ENCODE data around the gene INO80D.

The INO80D gene

GRCh38 chr2:206116278-206116677 lies 30.3 kb upstream of the INO80D start:
- Histone ChIP-seq H3K27me3 (ENCODE audit: insufficient read depth, low read length) (no peaks in the 10 kb centered on the region), H4K20me1 (ENCODE audit: insufficient read depth, low read length) (no peaks in the 10 kb centered on the region), H3K4me2 (ENCODE audit: low read length) (no peak overlapping the region), H3K4me3 (ENCODE audit: low read depth, low read length, poor library complexity, severe bottlenecking) (no peak overlapping the region), H3K9ac (ENCODE audit: low read length) (no peak overlapping the region), H2AFZ (ENCODE audit: low read length) (no peak overlapping the region), H3K4me1 (ENCODE audit: insufficient read depth, low read length, severe bottlenecking) (no peaks in the 10 kb centered on the region), H3F3A (ENCODE audit: insufficient read depth, low read length) (no peaks in the 10 kb centered on the region), H3K79me2 (ENCODE audit: insufficient read depth, low read length) (no peaks in the 10 kb centered on the region), H3K27ac (ENCODE audit: low read depth, low read length, poor library complexity, severe bottlenecking) (no peak overlapping the region), H3K9me2 (ENCODE audit: low read depth, low read length) (no peaks in the 10 kb centered on the region), H3K36me3 (ENCODE audit: insufficient read depth, low read length) (peaks cover 16% of the 10 kb centered on the region), H3K9me3 (ENCODE audit: low read length) (no peaks in the 10 kb centered on the region)
- TF ChIP-seq CTCF (IDR thresholded peaks at IDR 0.05; ENCODE audit: low read length) (no peak), EZH2 (IDR thresholded peaks at IDR 0.05; ENCODE audit: borderline replicate concordance, low read length) (no peak)

GRCh38 chr2:206115026-206115578 lies 29.1 kb upstream of the INO80D start:
- H3F3A ChIP-seq (ENCODE audit: insufficient read depth, low read length): no peaks in the 10 kb centered on the region
- H3K27me3 ChIP-seq (ENCODE audit: insufficient read depth, low read length): no peaks in the 10 kb centered on the region
- peaks cover 5% of the 10 kb centered on the region for H3K36me3 ChIP-seq (ENCODE audit: insufficient read depth, low read length)
- no peak overlapping the region for H3K4me3 ChIP-seq (ENCODE audit: low read depth, low read length, poor library complexity, severe bottlenecking)
- no peak overlapping the region for H3K4me2 ChIP-seq (ENCODE audit: low read length)
- no peaks in the 10 kb centered on the region for H3K4me1 ChIP-seq (ENCODE audit: insufficient read depth, low read length, severe bottlenecking)
- no peaks in the 10 kb centered on the region for H3K9me2 ChIP-seq (ENCODE audit: low read depth, low read length)
- H2AFZ ChIP-seq (ENCODE audit: low read length): no peak overlapping the region
- H3K27ac ChIP-seq (ENCODE audit: low read depth, low read length, poor library complexity, severe bottlenecking): no peak overlapping the region
- no peak overlapping the region for H3K9ac ChIP-seq (ENCODE audit: low read length)
- H3K9me3 ChIP-seq (ENCODE audit: low read length): no peaks in the 10 kb centered on the region
- no peaks in the 10 kb centered on the region for H4K20me1 ChIP-seq (ENCODE audit: insufficient read depth, low read length)
- H3K79me2 ChIP-seq (ENCODE audit: insufficient read depth, low read length): no peaks in the 10 kb centered on the region
- TF ChIP-seq CTCF (IDR thresholded peaks at IDR 0.05; ENCODE audit: low read length) (no peak), EZH2 (IDR thresholded peaks at IDR 0.05; ENCODE audit: borderline replicate concordance, low read length) (no peak)

- Histone ChIP-seq H3K27ac (ENCODE audit: low read depth, low read length, poor library complexity, severe bottlenecking) (no peak overlapping the region), H3K4me3 (ENCODE audit: low read depth, low read length, poor library complexity, severe bottlenecking) (no peak overlapping the region), H3K36me3 (ENCODE audit: insufficient read depth, low read length) (no peaks in the 10 kb centered on the region), H2AFZ (ENCODE audit: low read length) (no peak overlapping the region), H3K9me3 (ENCODE audit: low read length) (no peaks in the 10 kb centered on the region), H3K4me1 (ENCODE audit: insufficient read depth, low read length, severe bottlenecking) (no peaks in the 10 kb centered on the region), H3K79me2 (ENCODE audit: insufficient read depth, low read length) (no peaks in the 10 kb centered on the region), H3K27me3 (ENCODE audit: insufficient read depth, low read length) (no peaks in the 10 kb centered on the region), H3K9me2 (ENCODE audit: low read depth, low read length) (no peaks in the 10 kb centered on the region), H3F3A (ENCODE audit: insufficient read depth, low read length) (no peaks in the 10 kb centered on the region), H4K20me1 (ENCODE audit: insufficient read depth, low read length) (no peaks in the 10 kb centered on the region), H3K4me2 (ENCODE audit: low read length) (no peak overlapping the region), H3K9ac (ENCODE audit: low read length) (no peak overlapping the region)
- TF ChIP-seq EZH2 (IDR thresholded peaks at IDR 0.05; ENCODE audit: borderline replicate concordance, low read length): no peak
- no peak for TF ChIP-seq CTCF (IDR thresholded peaks at IDR 0.05; ENCODE audit: low read length)
Measured at GRCh38 chr2:206112846-206113547, 27.0 kb upstream of the INO80D start.
